Fibroblast of peridontal ligament (primary cell): ENCODE data around the gene EYA4.

ENCODE experiments used
- DNase-seq: peaks from one replicate; pipeline ENCODE4 v3.0.0-alpha.2; 2010; ENCODE audit errors: extremely low read depth

The EYA4 gene

GRCh38 chr6:133288662-133289061, 47.5 kb downstream of the EYA4 start:
- peak; percentile 16 for DNase-seq

GRCh38 chr6:133289733-133290306, 48.7 kb downstream of the EYA4 start:
- DNase-seq, result no peak

- DNase-seq, result no peak
These were observed 49.8 kb downstream of the EYA4 start for GRCh38 chr6:133290930-133291329.

- peak; percentile 12 for DNase-seq
These were observed 50.5 kb downstream of the EYA4 start for GRCh38 chr6:133291671-133292070.

GRCh38 chr6:133297657-133298056, 56.5 kb downstream of the EYA4 start:
- DNase-seq, result no peak

GRCh38 chr6:133298335-133298734, 57.2 kb downstream of the EYA4 start:
- no peak for DNase-seq

GRCh38 chr6:133298801-133299200, 57.6 kb downstream of the EYA4 start:
- DNase-seq, result no peak

- DNase-seq, result no peak
These were observed 59.7 kb downstream of the EYA4 start for GRCh38 chr6:133300896-133301295.

- DNase-seq, result no peak
These were observed 60.7 kb downstream of the EYA4 start for GRCh38 chr6:133301835-133302234.

GRCh38 chr6:133306931-133307330, 65.8 kb downstream of the EYA4 start:
- DNase-seq, result no peak

- DNase-seq, result peak; percentile 41
These were observed 68.4 kb downstream of the EYA4 start for GRCh38 chr6:133309579-133309978.

- no peak for DNase-seq
These were observed 70.8 kb downstream of the EYA4 start for GRCh38 chr6:133312006-133312405.

- DNase-seq, result no peak
These were observed 71.9 kb downstream of the EYA4 start for GRCh38 chr6:133313068-133313467.

GRCh38 chr6:133314947-133315346, 73.8 kb downstream of the EYA4 start:
- DNase-seq, result no peak

- no peak for DNase-seq
These were observed 74.7 kb downstream of the EYA4 start for GRCh38 chr6:133315811-133316210.

- no peak for DNase-seq
These were observed 76.5 kb downstream of the EYA4 start for GRCh38 chr6:133317704-133318103.

GRCh38 chr6:133326584-133326983, 85.4 kb downstream of the EYA4 start:
- no peak for DNase-seq

GRCh38 chr6:133333852-133334251, 92.7 kb downstream of the EYA4 start:
- no peak for DNase-seq

- peak; percentile 62 for DNase-seq
These were observed 96.2 kb downstream of the EYA4 start for GRCh38 chr6:133337308-133337707.

GRCh38 chr6:133339543-133340384, 98.6 kb downstream of the EYA4 start:
- DNase-seq, result no peak

- peak; percentile 8 for DNase-seq
These were observed 99.4 kb downstream of the EYA4 start for GRCh38 chr6:133340557-133340956.

- DNase-seq, result peak; percentile 22
These were observed 100.5 kb downstream of the EYA4 start for GRCh38 chr6:133341607-133342158.

- DNase-seq, result no peak
These were observed 102.1 kb downstream of the EYA4 start for GRCh38 chr6:133343220-133343619.
